HL-60/S4 (cell line): ENCODE measurements around the gene CEL.

Experiments used
- in situ Hi-C: fragments of 300-500 bp; cut with MboI; formaldehyde crosslinking; loops from 2 replicates; pipeline ENCODE4 v1.14.3; 2022; ENCODE audit warnings: low sequenced_read_pairs

CEL gene

GRCh38 chr9:133101356-133102189 lies 39.8 kb downstream of the CEL start:
- in situ Hi-C loops: loop anchor here (5.0 kb wide), 1 partner anchor 46 kb away; no protein-coding TSS in a partner anchor

- in situ Hi-C loops: loop anchor here (5.0 kb wide), 1 partner anchor 45 kb away; no protein-coding TSS in a partner anchor
Observed at GRCh38 chr9:133102190-133103021, 40.6 kb downstream of the CEL start.

GRCh38 chr9:133103183-133103986 lies 41.6 kb downstream of the CEL start:
- in situ Hi-C loops: loop anchor here (5.0 kb wide), 1 partner anchor 44 kb away; no protein-coding TSS in a partner anchor

GRCh38 chr9:133103987-133104505 lies 42.3 kb downstream of the CEL start:
- in situ Hi-C loops: loop anchor here (5.0 kb wide), 1 partner anchor 43 kb away; no protein-coding TSS in a partner anchor

- in situ Hi-C loops: loop anchor here (5.0 kb wide), 1 partner anchor 42 kb away; no protein-coding TSS in a partner anchor
Observed at GRCh38 chr9:133104718-133105460, 43.1 kb downstream of the CEL start.

- in situ Hi-C loops: no loop called here
Observed at GRCh38 chr9:133105461-133105770, 43.6 kb downstream of the CEL start.

- in situ Hi-C loops: no loop called here
Observed at GRCh38 chr9:133106511-133107244, 44.9 kb downstream of the CEL start.

- in situ Hi-C loops: no loop called here
Observed at GRCh38 chr9:133107245-133107722, 45.5 kb downstream of the CEL start.

GRCh38 chr9:133107961-133108793 lies 46.4 kb downstream of the CEL start:
- in situ Hi-C loops: no loop called here

GRCh38 chr9:133108794-133109641 lies 47.2 kb downstream of the CEL start:
- in situ Hi-C loops: no loop called here

GRCh38 chr9:133109931-133110650 lies 48.3 kb downstream of the CEL start:
- in situ Hi-C loops: no loop called here

- in situ Hi-C loops: no loop called here
Observed at GRCh38 chr9:133111808-133112662, 50.3 kb downstream of the CEL start.

- in situ Hi-C loops: no loop called here
Observed at GRCh38 chr9:133112663-133113026, 50.9 kb downstream of the CEL start.

GRCh38 chr9:133113163-133113948 lies 51.6 kb downstream of the CEL start:
- in situ Hi-C loops: no loop called here
